GM10266 (cell line): ENCODE data around the gene SPATS2.

Source experiments
- DNase-seq: peaks from one replicate; pipeline ENCODE4 v3.0.0; 2012; ENCODE audit errors: extremely low spot score
- TF ChIP-seq, protein P1 (sequence below): IDR thresholded peaks from 2 replicates; pipeline ENCODE4 v1.5.1; 2012; ENCODE audit warnings: mild to moderate bottlenecking, low read depth; ENCODE audit not compliant: control insufficient read depth, insufficient read depth; ENCODE audit errors: missing control alignments

SPATS2 gene

DNA sequence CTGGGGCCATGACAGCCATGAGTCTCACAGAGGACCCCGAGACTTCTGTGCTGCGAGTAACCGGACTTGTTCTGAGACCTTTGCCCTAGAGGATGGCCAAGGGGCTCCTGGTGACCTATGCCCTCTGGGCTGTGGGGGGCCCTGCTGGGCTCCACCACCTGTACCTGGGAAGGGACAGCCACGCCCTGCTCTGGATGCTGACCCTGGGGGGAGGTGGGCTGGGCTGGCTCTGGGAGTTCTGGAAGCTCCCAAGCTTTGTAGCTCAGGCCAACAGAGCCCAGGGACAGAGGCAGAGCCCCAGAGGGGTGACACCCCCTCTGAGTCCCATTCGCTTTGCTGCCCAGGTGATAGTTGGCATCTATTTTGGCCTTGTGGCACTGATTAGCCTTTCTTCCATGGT is 18.5 kb upstream of the SPATS2 start:
- DNase-seq = no peak
- TF ChIP-seq, protein P1, sequence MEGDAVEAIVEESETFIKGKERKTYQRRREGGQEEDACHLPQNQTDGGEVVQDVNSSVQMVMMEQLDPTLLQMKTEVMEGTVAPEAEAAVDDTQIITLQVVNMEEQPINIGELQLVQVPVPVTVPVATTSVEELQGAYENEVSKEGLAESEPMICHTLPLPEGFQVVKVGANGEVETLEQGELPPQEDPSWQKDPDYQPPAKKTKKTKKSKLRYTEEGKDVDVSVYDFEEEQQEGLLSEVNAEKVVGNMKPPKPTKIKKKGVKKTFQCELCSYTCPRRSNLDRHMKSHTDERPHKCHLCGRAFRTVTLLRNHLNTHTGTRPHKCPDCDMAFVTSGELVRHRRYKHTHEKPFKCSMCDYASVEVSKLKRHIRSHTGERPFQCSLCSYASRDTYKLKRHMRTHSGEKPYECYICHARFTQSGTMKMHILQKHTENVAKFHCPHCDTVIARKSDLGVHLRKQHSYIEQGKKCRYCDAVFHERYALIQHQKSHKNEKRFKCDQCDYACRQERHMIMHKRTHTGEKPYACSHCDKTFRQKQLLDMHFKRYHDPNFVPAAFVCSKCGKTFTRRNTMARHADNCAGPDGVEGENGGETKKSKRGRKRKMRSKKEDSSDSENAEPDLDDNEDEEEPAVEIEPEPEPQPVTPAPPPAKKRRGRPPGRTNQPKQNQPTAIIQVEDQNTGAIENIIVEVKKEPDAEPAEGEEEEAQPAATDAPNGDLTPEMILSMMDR = no peak

DNA sequence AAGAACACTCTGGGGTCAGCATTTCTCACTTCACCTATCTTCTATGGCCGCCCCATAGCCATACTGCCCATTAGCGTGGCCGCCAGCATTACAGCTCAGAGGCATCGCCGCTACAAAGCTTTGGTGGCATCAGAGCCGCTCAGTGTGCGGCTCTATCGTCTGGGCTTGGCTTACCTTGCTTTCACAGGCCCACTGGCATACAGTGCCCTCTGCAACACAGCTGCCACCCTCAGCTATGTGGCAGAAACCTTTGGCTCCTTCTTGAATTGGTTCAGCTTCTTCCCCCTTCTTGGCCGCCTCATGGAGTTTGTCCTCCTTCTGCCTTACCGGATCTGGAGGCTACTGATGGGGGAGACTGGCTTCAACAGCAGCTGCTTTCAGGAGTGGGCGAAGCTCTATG is 18.0 kb upstream of the SPATS2 start:
- no peak for DNase-seq
- TF ChIP-seq, protein P1 = no peak

DNA sequence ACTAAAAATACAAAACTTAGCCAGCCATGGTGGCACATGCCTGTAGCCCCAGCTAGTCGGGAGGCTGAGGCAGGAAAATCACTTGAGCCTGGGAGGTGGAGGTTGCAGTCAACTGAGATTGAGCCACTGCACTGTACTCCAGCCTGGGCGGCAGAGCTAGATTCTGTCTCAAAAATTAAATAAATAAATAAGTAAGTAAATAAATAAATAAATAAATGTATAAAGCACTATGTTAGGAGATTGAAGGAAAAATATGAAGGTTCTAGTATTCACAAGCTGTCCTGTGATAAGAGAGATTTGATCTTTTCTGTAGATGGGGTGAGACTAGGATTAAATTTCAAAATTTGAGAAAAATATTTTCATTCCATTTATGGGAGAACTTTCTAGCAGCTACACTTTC is 14.9 kb upstream of the SPATS2 start:
- TF ChIP-seq, protein P1 = no peak
- no peak for DNase-seq

DNA sequence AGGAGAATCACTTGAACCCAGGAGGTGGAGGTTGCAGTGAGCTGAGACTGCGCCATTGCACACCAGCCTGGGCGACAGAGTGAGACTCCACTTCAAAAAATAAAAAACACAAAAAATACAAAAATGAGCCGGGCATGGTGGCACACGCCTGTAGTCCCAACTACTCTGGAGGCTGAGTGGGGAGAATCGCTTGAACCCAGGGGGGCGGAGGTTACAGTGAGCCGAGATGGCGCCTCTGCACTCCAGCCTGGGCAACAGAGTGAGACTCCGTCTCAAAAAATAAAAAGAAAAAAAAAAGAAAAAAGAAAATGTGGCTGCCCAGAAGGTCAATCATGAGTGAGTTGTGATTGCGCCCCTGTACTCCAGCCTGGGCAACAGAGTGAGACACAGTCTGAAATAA is 11.3 kb upstream of the SPATS2 start:
- TF ChIP-seq, protein P1 = no peak
- DNase-seq = no peak

DNA sequence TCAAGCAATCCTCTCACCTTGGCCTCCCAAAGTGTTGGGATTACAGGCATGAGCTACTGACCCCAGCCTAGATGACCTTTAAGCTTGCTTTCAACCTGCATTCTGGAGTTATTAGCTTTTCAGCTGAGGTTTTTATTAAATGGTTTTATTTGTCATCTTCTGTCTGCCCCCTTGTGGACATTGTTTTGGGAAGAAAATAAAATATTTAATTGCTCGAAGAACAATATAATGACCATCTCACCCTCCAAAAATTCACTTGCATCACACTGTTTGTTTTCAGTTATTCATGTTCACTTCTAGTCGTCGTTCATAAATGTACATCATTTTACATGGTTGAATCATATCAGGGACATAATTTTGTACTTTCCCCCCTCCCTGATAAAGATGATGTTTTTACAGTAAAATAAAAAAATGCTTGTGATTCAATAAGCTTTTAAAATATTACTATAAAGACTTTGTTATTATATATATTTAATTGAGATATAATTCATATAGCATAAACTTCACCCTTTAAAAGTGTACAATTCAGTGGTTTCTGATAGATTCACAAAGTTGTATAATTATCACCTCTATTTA is 10.1 kb upstream of the SPATS2 start:
- no peak for DNase-seq
- TF ChIP-seq, protein P1 = peak; percentile 29

DNA sequence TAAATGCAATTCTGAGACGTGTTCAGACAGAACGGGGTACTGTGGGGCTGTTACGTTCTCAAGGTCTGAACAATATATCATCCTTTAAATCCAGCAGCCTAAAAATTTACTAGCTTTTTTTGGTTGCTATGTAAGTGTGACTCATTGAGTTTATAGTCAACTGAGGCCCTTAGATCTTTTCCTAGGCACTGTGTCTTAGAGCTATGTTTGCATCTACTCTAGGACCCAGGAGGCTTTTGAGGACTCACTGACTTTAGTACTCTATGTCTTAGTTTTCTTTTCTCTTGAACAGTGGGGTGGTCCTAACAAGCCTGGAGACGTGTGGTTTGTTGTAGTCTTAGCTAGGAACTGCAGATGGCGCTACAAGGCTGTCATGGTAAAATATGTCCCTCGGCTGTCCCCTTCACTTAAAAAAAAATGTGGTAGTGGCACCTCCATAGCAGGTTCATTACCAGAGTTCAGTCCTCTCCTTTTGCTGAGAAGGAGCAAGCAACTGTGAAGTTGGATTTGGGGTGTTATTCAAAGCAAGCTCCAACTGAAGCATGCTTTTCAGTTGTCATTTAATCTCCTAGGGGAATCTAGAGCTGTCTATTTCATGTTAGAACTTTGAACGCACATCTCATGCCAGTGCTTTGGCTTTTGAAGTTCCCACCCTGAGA is 8.7 kb upstream of the SPATS2 start:
- DNase-seq = peak; percentile 74
- TF ChIP-seq, protein P1 = peak; percentile 82

DNA sequence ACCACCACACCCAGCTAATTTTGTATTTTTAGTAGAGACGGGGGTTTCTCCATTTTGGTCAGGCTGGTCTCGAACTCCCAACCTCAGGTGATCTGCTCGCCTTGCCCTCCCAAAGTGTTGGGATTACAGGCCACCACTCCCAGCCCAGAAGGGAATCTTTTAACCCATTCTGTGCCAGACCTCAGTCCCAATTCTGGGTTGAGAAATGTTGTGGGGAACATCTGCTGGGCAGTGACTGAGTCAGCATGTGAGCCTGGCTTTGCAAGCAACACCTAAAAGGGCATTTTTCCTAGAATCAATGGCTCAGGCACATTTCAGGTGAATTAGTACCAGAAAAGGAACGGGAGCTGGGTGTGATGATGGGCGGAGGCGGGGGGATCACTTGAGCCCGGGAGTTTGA is 7.6 kb upstream of the SPATS2 start:
- DNase-seq = no peak
- TF ChIP-seq, protein P1 = no peak
